ES-I3 (cell line): ENCODE data around the gene UST.
"Not testable (repeated sequence)": the region's sequence is repeated elsewhere in the genome, so short reads cannot be mapped to it uniquely, and the experiment has no call there.

Experiments
- H3K36me3 ChIP-seq: 2 replicates; pipeline ENCODE4 v1.6.1; 2013; ENCODE audit warnings: mild to moderate bottlenecking, low read length, control low read depth, moderate library complexity; ENCODE audit not compliant: insufficient read depth
- H3K4me1 ChIP-seq: 2 replicates; pipeline ENCODE4 v1.6.1; 2013; ENCODE audit warnings: mild to moderate bottlenecking, control low read depth, low read length; ENCODE audit not compliant: insufficient read depth
- H3K9ac ChIP-seq: 2 replicates; pipeline ENCODE4 v1.6.1; 2013; ENCODE audit warnings: low read depth, mild to moderate bottlenecking, low read length, moderate library complexity
- H3K9me3 ChIP-seq: 2 replicates; pipeline ENCODE4 v1.6.1; 2013; ENCODE audit warnings: mild to moderate bottlenecking, low read length, moderate library complexity; ENCODE audit not compliant: control insufficient read depth, insufficient read depth

The UST gene

GRCh38 chr6:148855744-148856143 is 108.9 kb downstream of the UST start:
- no peaks in the 10 kb centered on the region for H3K36me3 ChIP-seq

GRCh38 chr6:148857798-148858390 is 111.1 kb downstream of the UST start:
- Histone ChIP-seq H3K36me3 (no peaks in the 10 kb centered on the region), H3K9ac (no peak overlapping the region), H3K9me3 (no peaks in the 10 kb centered on the region), H3K4me1 (peaks cover 11% of the 10 kb centered on the region; the same call in 1 of the 2 replicates)

More at GRCh38 chr6:148855744-148856143, 108.9 kb downstream of the UST start:
- no peaks in the 10 kb centered on the region for H3K9me3 ChIP-seq
- H3K4me1 ChIP-seq, result peaks cover 20% of the 10 kb centered on the region
- H3K9ac ChIP-seq, result no peak overlapping the region

DNA sequence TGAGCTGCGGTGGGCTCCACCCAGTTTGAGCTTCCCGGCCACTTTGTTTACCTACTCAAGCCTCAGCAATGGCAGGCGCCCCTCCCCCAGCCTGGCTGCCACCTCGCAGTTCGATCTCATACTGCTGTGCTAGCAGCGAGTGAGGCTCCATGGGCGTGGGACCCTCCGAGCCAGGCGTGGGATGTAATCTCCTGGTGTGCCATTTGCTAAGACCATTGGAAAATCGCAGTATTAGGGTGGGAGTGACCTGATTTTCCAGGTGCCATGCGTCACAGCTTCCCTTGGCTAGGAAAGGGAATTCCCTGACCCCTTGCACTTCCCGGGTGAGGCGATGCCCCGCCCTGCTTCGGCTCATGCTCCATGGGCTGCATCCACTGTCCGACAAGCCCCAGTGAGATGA is 117.3 kb downstream of the UST start:
- H3K9me3 ChIP-seq, H3K36me3 ChIP-seq: not testable (repeated sequence)
- peak overlapping the region; percentile 15; the same call in 1 of the 2 replicates for H3K9ac ChIP-seq
- peaks cover 21% of the 10 kb centered on the region for H3K4me1 ChIP-seq

- Histone ChIP-seq H3K9me3 (no peaks in the 10 kb centered on the region), H3K9ac (no peak overlapping the region), H3K36me3 (no peaks in the 10 kb centered on the region), H3K4me1 (peaks cover 21% of the 10 kb centered on the region)
Measured at GRCh38 chr6:148864941-148865340, 118.1 kb downstream of the UST start.

DNA sequence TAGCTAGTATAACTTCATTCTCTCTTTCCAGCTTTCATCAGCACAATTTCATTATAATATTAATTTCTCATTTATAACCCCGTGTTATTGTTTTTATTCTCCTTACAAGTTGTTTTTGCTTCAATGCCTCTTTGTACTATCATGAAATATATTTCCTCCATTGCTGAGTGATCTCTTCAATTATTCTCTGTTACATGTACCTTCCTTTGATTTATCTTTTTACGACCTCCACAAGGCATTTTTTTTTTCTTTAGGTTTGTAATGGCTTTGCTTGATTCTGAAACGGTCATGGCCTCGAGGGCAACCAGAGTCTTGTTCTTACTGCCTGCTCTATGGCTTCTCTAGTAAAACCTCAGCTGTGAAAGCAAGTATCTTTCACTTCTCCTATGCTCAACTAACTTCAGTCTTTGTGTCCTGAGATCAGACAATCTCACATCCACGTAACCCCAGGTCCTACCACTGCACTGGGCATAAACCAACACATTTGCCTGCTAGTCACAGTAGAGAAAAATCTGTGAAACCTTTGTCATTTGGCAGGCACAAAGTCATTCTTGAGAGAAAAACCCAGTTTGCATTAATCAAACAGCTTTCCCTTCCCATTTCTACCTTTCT is 119.9 kb downstream of the UST start:
- Histone ChIP-seq H3K36me3 (no peaks in the 10 kb centered on the region), H3K9me3 (no peaks in the 10 kb centered on the region), H3K9ac (no peak overlapping the region), H3K4me1 (peaks cover 21% of the 10 kb centered on the region)

- no peaks in the 10 kb centered on the region for H3K36me3 ChIP-seq
- H3K9me3 ChIP-seq, result no peaks in the 10 kb centered on the region
- H3K4me1 ChIP-seq, result peaks cover 21% of the 10 kb centered on the region
- no peak overlapping the region for H3K9ac ChIP-seq
Measured at GRCh38 chr6:148867862-148868261, 121.0 kb downstream of the UST start.

DNA sequence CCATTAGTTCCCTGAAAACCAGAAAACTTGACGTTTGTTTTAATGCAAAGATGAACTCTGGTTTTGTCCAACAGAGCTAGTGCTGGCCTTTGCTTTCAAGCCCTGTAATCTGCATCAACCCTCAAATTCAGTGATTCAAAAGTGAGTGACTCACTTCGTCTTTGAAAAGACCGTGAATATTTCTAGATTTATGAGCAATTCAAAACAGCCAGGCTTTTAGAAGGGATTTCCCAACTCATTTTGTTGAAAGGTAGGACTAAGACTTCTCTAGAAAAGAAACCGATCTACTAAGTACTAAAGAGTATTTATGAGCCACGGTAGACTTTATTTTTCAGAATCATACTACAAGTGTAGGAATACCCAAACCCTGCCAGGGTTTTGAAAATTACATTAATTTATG is 121.5 kb downstream of the UST start:
- H3K4me1 ChIP-seq, result peaks cover 21% of the 10 kb centered on the region
- H3K9ac ChIP-seq, result no peak overlapping the region
- no peaks in the 10 kb centered on the region for H3K36me3 ChIP-seq
- no peaks in the 10 kb centered on the region for H3K9me3 ChIP-seq

- Histone ChIP-seq H3K9ac (no peak overlapping the region), H3K9me3 (no peaks in the 10 kb centered on the region), H3K36me3 (no peaks in the 10 kb centered on the region), H3K4me1 (peaks cover 21% of the 10 kb centered on the region)
Measured at GRCh38 chr6:148868901-148869300, 122.1 kb downstream of the UST start.

- H3K9me3 ChIP-seq, result no peaks in the 10 kb centered on the region
- peaks cover 25% of the 10 kb centered on the region for H3K4me1 ChIP-seq
- H3K36me3 ChIP-seq, result no peaks in the 10 kb centered on the region
- H3K9ac ChIP-seq, result no peak overlapping the region
Measured at GRCh38 chr6:148869585-148869984, 122.8 kb downstream of the UST start.

DNA sequence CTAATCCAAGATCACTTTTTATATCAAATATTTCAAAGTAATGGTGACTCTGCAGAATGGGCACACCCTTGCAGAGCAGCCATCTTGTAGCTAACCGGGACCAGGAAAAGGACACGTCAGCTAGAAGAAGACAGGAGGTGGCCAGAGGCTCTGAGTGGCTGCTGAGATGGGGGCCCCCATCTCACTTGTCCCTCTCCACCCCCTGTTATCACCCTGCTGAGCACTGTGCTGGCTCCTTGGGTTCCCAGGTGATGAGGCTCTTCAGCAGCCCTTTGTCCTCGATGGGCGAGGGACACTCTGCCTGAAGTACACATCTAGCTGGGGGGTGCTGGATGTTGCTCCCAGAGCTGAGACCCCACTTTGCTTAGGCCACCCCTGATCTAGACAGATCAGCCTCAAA is 126.3 kb downstream of the UST start:
- no peaks in the 10 kb centered on the region for H3K36me3 ChIP-seq
- no peaks in the 10 kb centered on the region for H3K9me3 ChIP-seq
- no peak overlapping the region for H3K9ac ChIP-seq
- peaks cover 13% of the 10 kb centered on the region; the same call in 1 of the 2 replicates for H3K4me1 ChIP-seq

DNA sequence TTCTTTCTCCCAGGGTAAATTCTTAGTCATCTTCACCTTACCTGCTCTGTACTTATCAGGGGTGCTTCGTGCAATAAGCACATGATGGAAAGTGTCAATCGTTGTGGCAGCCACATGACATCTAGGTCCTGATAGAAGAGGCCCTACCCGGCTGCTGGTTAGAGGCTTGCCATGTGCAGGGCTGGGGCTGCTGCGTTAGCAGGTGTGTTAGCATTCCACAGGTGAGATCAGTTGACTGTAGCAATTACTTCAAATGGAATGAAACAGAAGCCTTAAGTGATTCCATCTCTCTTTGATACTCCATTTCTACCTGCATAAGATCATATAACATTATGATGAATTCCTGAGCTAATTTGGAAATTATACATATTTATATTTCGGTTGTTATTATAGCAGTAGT is 127.0 kb downstream of the UST start:
- Histone ChIP-seq H3K9ac (no peak overlapping the region), H3K4me1 (peaks cover 7% of the 10 kb centered on the region; the same call in 1 of the 2 replicates), H3K36me3 (no peaks in the 10 kb centered on the region), H3K9me3 (no peaks in the 10 kb centered on the region)

DNA sequence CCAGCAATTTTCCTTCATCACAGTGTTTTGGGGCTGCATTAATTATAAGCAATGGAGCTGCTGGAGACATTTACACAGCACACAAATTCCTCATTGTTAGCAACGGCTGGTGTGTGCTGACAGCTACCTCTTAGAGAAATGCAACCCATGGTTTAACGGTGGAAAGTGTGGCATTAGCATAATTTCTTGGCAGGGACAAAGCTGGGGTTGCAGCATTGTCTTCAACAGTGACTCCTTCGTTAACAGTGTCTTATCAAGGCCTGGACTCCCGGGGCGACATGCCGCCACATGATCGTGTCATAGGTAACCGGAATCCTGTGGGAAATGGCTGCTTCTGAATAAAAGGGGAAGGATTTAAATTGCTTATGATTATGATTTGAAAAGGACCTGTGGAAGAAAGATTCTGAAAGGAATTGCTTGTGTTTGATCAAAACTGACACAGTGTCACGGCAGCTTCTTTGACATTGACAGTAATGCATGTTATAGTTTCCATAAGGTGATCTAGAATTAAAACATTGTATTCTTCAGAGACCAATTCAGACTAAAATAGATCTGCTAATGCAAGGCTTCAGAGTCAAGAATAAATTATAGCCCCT is 128.0 kb downstream of the UST start:
- Histone ChIP-seq H3K4me1 (peaks cover 6% of the 10 kb centered on the region; the same call in 1 of the 2 replicates), H3K36me3 (no peaks in the 10 kb centered on the region), H3K9me3 (no peaks in the 10 kb centered on the region), H3K9ac (no peak overlapping the region)

DNA sequence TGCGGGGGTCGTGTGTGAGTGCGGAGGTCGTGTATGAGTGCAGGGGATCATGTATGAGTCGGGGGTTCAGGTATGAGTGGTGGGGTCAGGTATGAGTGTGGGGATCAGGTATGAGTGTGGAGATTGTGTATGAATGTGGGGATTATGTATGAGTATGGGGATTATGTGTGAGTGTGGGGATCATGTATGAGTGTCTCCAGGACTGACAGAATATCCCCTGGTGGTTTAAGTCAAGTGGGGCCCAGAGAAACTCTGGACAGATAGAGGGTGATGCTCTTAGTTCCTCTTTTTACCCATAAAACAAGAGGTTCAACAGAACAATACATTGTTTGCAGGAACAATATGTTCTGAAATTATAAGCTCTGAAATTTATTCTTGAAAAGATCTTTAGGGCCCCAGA is 131.9 kb downstream of the UST start:
- no peaks in the 10 kb centered on the region for H3K36me3 ChIP-seq
- peaks cover 14% of the 10 kb centered on the region for H3K4me1 ChIP-seq
- no peaks in the 10 kb centered on the region for H3K9me3 ChIP-seq
- H3K9ac ChIP-seq, result no peak overlapping the region

DNA sequence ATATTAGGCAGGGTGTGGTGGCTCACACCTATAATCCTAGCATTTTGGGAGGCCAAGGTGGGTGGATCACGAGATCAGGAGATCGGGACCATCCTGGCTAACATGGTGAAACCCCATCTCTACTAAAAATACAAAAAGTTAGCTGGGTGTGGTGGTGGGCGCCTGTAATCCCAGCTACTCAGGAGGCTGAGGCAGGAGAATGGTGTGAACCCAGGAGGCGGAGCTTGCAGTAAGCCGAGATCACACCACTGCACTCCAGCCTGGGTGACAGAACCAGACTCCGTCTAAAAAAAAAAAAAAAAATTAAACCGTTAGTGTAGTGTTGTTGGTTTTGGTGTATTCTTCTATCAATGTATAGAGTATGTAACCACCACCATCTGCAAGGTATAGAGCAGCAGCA is 133.9 kb downstream of the UST start:
- not testable (repeated sequence) for H3K36me3 ChIP-seq, H3K9me3 ChIP-seq, H3K9ac ChIP-seq
- peaks cover 25% of the 10 kb centered on the region; the same call in 1 of the 2 replicates for H3K4me1 ChIP-seq
